SHP77 treated with DMSO at 0.1 percent for 48 hours (cell line): ENCODE data around the gene IL1RAPL1.

Experiments used
- DNase-seq: peaks from one replicate; lab custom pipeline; 2025; lab: John Stamatoyannopoulos, UW

The IL1RAPL1 gene

GRCh38 chrX:29788991-29789699 is 1201.9 kb downstream of the IL1RAPL1 start:
- DNase-seq = no peak

DNA sequence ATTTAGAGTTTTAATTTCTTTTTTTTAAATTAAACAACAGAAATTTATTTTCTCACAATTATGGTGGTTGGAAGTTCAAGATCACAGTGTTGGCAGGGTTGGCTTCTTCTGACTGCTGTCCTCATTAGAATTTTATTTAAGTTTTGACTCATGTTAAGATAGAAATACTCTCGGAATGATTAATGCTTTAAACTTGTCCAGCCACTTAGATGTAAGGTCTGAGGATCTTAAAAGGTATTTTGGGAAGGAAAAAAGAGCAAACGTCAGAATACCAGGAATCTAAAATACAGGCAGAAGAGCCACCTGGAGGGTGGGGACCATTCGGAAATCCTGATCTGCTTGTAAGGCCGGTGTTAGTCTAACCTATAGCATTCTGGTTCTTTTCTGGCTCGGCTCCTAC is 1205.1 kb downstream of the IL1RAPL1 start:
- DNase-seq = no peak

DNA sequence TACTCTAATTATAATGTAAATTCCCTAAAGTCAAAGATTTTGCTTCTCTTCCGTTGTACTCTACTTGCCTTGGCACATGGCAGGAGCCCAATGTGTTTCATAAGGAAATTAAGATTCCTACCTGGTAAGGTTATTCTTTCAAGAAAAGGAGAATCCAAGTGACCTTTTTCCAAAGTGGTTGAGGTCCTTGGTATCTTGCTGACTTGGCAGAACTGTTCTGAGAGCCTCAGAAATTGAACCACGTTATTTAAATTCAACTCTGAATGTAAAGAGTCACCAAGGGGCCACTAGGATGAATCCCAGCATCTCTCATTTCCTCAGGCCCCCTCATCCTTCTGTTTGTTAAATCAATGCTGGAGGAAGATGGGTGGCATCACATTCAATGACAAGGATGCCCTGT is 1209.9 kb downstream of the IL1RAPL1 start:
- DNase-seq = no peak

DNA sequence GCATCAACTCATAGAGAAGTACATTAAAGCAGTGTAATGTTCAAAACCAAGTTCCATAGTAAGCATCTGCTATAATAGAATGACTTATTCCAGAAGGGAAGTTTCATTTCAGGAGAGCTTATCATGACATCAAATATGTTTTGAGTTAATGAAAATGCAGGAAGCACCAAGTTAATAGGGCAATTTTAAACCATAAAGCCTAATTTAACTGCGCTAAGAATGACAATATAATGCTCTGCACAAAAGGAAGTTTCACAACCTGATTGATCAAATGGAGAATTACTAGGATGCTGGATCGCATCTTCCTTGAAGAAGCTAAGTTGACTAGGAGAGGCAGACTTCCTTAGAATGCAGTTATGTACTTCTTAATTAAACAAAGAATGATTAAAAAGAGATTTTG is 1211.2 kb downstream of the IL1RAPL1 start:
- DNase-seq = no peak

- no peak for DNase-seq
Measured at GRCh38 chrX:29813174-29813573, 1225.9 kb downstream of the IL1RAPL1 start.

DNA sequence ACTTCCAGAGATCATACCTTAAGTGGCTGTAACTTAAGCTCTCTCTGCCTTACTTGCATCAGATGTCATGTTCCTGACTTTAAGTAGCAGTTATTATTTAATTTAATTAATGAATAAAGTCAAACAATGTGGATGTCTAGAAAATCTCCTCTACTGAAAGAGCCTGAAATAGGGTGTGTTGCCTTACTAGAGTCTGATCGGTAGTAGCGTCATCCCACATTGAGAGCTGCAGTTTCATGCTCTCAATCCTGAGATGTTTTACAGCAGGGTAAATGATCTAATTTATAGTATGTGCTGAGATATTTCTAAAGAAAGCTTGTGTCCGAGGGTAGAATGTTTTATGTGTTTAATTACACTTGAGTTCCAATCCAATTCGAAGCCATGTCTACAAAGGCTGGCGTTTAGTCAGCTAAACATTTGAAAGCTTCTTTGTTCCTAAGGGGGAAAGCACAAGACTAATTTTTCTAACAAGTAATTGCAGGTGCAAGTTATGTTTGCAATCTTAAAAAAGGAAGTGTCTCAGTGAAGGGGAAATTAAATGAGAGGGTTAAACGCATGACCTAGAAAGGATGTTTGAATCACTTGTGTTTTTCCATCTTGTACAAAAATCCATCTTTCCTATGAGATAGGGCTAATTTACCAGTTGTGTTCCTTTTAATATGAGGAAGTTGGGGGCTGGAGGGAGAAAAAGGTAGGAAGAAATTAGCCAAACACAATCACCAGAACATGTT is 1237.1 kb downstream of the IL1RAPL1 start:
- no peak for DNase-seq

- no peak for DNase-seq
Measured at GRCh38 chrX:29826742-29827141, 1239.5 kb downstream of the IL1RAPL1 start.

DNA sequence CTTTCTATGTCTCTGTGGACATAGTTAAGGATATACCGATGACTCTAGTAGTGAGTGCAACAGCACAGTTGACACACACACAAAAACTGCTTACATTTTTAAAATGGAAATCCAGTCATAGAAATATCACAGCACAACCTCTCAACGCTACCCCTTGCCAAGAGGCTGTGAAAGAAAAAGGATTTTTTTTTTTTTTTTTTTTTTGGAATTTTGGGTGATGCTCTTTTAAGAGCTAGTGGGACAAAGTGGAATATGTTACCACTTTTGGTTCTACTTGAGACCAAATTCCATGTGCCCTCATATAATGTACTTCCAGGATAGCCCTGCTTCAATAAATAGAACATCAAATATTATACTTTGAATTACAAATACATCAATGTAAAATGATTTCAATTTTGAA is 1247.1 kb downstream of the IL1RAPL1 start:
- no peak for DNase-seq

GRCh38 chrX:29834764-29835163 is 1247.5 kb downstream of the IL1RAPL1 start:
- no peak for DNase-seq

- DNase-seq = no peak
Measured at GRCh38 chrX:29841750-29842149, 1254.5 kb downstream of the IL1RAPL1 start.

- DNase-seq = no peak
Measured at GRCh38 chrX:29842552-29842951, 1255.3 kb downstream of the IL1RAPL1 start.

DNA sequence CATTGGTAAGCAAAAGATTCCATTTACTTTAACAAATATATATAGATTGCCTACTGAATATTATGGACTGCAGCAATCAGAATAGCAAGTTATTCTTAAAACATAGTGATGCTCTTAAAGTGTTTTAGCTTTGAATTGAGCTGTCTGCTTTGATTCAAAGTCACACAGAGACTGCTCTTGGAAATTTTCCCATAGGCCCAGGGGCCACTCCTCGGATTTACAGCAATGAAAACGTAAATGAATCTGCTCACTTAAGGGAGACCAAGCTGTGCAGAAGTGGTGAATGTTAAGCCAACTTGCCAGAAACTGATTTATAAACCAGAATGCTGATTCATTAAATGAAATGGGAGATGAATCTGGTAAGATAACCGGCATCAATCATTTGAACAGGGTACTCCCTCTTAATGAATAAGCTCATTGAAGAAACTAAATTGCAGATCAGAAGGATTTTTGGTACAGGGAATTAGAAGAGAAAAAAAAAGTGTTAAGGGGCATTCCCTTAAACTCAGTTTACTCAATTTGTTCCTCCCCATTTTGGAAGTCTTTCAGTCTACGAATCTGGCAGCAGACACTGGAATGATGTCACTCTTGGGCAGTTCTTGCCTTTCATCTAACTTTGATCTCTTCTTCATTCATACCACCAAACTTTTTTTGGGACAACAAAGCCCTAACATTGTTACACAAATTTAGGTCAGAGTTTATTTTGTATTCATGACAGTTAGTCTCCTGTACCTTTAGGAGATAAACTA is 1264.8 kb downstream of the IL1RAPL1 start:
- no peak for DNase-seq

DNA sequence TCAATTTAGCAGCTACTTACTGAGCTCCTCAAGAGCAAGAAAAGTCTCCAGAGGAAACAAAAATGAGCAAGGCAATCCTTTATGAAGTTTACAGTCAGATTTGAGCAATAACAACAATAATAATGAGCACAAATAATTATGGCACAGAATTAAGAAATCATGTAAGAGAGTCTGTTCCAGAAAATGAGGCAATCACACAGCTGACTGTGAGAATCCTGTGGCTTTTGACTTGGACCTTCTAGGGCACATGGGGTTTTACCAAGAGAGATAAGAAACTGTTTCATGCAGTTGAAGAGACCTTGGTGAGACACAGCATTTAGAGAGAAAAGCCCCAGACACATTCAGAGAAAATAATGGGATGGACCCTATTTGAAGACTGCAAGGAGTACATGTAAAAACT is 1265.5 kb downstream of the IL1RAPL1 start:
- no peak for DNase-seq

DNA sequence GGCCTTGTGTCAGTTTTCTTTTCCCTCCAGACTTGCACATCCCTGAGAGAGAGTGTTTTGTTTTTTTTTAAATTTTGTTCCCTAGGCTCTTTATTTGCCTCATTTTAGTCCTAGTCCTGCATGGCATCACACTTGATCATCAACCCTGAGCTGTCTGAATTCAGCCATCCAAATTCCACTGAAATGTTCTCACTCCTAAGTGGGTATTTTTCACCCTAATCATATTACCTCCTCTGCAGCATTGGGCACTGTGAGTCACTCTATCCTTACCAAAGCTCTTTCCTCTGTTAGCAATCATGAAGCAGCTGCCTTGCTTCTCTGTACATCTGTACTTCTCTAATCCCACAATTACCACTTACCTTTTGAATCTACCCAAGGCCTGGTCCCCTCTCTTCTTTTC is 1271.5 kb downstream of the IL1RAPL1 start:
- DNase-seq = no peak

- DNase-seq = no peak
Measured at GRCh38 chrX:29862126-29862677, 1275.0 kb downstream of the IL1RAPL1 start.

DNA sequence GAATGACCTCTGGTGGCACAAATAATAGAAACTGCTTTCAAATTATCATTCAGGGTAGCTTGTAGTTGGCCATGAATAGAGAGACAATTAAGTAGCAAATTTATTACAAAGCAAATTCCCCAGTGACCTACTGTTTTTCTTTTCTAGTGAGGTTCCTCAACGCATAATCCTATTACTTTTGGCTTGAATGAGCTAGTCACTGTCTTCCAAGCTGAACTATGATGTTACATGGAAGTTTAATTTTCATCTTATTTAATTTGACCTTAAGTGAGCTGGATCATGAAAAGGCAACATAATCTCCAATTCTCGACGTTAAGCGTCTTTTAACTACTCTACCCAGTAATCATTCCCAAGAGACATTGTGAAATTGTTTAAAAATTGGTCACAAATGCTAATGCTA is 1280.7 kb downstream of the IL1RAPL1 start:
- DNase-seq = no peak

GRCh38 chrX:29869837-29870236 is 1282.6 kb downstream of the IL1RAPL1 start:
- no peak for DNase-seq

DNA sequence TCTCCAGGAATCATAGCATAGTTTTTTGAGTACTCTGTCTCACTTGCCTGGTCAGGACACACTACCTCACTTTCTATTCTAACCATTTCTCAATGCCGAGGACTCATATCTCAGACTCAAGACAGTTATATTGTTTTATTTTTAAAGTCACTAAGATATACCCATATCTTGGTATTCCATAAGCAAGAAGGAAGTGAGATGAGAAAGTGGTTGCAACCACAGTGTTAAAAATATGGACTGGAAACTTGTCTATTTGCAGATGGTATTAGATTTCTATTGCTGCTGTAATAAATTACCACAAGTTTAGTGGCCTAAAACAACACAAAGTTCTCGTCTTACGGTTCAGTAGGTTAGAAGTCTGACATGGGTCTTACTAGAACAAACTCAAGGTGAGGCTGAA is 1283.4 kb downstream of the IL1RAPL1 start:
- no peak for DNase-seq

- no peak for DNase-seq
Measured at GRCh38 chrX:29872831-29873230, 1285.6 kb downstream of the IL1RAPL1 start.

GRCh38 chrX:29876733-29877132 is 1289.5 kb downstream of the IL1RAPL1 start:
- DNase-seq = no peak

- DNase-seq = no peak
Measured at GRCh38 chrX:29880977-29881376, 1293.7 kb downstream of the IL1RAPL1 start.

- DNase-seq = no peak
Measured at GRCh38 chrX:29890004-29890403, 1302.8 kb downstream of the IL1RAPL1 start.
